ENCODE results near the gene SMARCD2.

DNA sequence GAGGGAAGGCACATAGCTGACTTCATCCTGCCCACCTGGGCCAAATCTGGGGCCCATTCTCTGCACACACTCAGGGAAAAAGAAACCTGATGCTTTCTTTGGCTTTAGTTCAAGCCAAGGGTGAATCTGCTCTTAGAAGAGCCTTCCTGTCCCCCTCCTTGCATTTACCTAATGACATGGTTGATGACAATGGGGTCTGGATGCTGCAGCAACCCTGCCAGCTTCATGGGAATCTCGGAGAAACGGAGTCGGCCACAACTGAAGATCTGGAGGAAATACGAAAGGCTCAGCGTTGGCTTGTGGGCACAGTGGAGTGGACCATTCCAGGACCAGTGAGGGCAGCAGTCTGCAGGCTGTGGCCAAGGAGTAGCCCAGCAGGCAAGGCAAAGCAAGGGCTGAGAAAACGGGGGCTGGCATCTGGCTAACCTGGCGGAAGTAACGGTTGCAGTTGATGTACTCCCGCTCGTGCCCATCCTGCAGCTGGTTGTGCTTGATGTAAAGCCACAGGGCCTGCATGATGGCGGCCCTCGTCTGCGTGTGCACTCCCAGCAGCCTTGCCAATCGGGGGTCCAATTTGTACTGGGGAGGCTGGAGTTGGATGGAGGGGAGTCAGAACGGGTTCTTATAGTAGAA, 8.6 kb downstream of the SMARCD2 start:
- TF ChIP-seq POLR2A (IDR thresholded peaks at IDR 0.05), result no peak
- TF ChIP-seq, protein P1, sequence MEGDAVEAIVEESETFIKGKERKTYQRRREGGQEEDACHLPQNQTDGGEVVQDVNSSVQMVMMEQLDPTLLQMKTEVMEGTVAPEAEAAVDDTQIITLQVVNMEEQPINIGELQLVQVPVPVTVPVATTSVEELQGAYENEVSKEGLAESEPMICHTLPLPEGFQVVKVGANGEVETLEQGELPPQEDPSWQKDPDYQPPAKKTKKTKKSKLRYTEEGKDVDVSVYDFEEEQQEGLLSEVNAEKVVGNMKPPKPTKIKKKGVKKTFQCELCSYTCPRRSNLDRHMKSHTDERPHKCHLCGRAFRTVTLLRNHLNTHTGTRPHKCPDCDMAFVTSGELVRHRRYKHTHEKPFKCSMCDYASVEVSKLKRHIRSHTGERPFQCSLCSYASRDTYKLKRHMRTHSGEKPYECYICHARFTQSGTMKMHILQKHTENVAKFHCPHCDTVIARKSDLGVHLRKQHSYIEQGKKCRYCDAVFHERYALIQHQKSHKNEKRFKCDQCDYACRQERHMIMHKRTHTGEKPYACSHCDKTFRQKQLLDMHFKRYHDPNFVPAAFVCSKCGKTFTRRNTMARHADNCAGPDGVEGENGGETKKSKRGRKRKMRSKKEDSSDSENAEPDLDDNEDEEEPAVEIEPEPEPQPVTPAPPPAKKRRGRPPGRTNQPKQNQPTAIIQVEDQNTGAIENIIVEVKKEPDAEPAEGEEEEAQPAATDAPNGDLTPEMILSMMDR (IDR thresholded peaks at IDR 0.05), result no peak
